Mammary epithelial cell (primary cell): ENCODE results near the gene ZNF500.

ENCODE experiments used
- CTCF ChIP-seq, 2 donors: IDR thresholded peaks in 1 of 2; conservative IDR thresholded peaks in 1 of 2; 2 replicates each; pipeline ENCODE4 v1.5.1; 2011 to 2012; ENCODE audit warnings: inconsistent platforms in 2 of 2, low read length in 2 of 2, mild to moderate bottlenecking in 2 of 2, control low read depth in 1 of 2, low read depth in 1 of 2; ENCODE audit not compliant: insufficient read depth in 1 of 2; ENCODE audit errors: extremely low read depth in 1 of 2
- EZH2 ChIP-seq: IDR thresholded peaks from 2 replicates; pipeline ENCODE4 v1.6.1; 2012; ENCODE audit warnings: low read length, inconsistent platforms, borderline replicate concordance

- TF ChIP-seq CTCF (conservative IDR thresholded peaks at IDR 0.05 in 1 of 2, IDR thresholded peaks at IDR 0.05 in 1 of 2; ENCODE audit: extremely low read depth in 1 of 2, insufficient read depth in 1 of 2, low read depth in 1 of 2, low read length in 2 of 2) (no peak), EZH2 (no peak)
These were observed 11.1 kb upstream of the ZNF500 start for GRCh38 chr16:4778050-4778392.
